SK-N-SH (cell line): Measurements from ENCODE around the gene CDK5RAP2. TPM values are rescaled to one million over a fixed set of nuclear protein-coding genes. Genes with fewer than 3 reads are reported as not detected.

Source experiments
- CTCF ChIA-PET: fragments of 300-600, 350-600 bp; formaldehyde crosslinking; extraction: SDS; loops from one replicate; lab custom pipeline; 2021; lab: Yijun Ruan, JAX
- POLR2A ChIA-PET: fragments of 350-600 bp; sonication (Branson Sonifier 250); formaldehyde crosslinking; extraction: SDS; loops from one replicate; lab custom pipeline; 2020; ENCODE audit warnings: antibody characterized with exemption, inconsistent platforms; lab: Yijun Ruan, JAX
- DNase-seq: peaks from one replicate; pipeline ENCODE4 v3.0.0; 2012
- H2AFZ ChIP-seq: fragments of 200-600 bp; sonication (generic); 2 replicates; pipeline ENCODE4 v1.8.1; 2016; ENCODE audit warnings: antibody characterized with exemption, mild to moderate bottlenecking, low read depth
- H3F3A ChIP-seq: fragments of 200-600 bp; sonication (generic); replicated peaks from 2 replicates; pipeline ENCODE3; 2016; ENCODE audit warnings: antibody characterized with exemption, mild to moderate bottlenecking; ENCODE audit not compliant: insufficient read depth
- H3K27ac ChIP-seq, 2 experiments: fragments of 200-500 bp in 1 of 2; fragments of 200-600 bp in 1 of 2; sonication (Bioruptor generic) in 1 of 2; sonication (generic), shearing (Covaris generic) in 1 of 2; 2 replicates each; pipeline versions ENCODE4 v1.5.1 to v1.6.1; 2014 to 2016; ENCODE audit warnings: low read depth in 2 of 2, inconsistent platforms in 1 of 2, low read length in 1 of 2, mild to moderate bottlenecking in 1 of 2, mixed read lengths in 1 of 2
- H3K27me3 ChIP-seq: fragments of 200-600 bp; sonication (generic), shearing (Covaris generic); 2 replicates; pipeline ENCODE4 v1.6.1; 2016; ENCODE audit warnings: mixed run types; ENCODE audit not compliant: insufficient read depth
- H3K36me3 ChIP-seq, 2 experiments: fragments of 200-500 bp in 1 of 2; fragments of 200-600 bp in 1 of 2; sonication (Bioruptor generic) in 1 of 2; sonication (generic) in 1 of 2; replicated peaks in 1 of 2; 2 replicates each; pipeline versions ENCODE3 to v1.5.1; 2014 to 2016; ENCODE audit warnings: low read length in 1 of 2, mild to moderate bottlenecking in 1 of 2; ENCODE audit not compliant: insufficient read depth in 2 of 2, control insufficient read depth in 1 of 2
- H3K4me1 ChIP-seq, 2 experiments: fragments of 200-500 bp in 1 of 2; fragments of 200-600 bp in 1 of 2; sonication (Bioruptor generic) in 1 of 2; sonication (generic), shearing (Covaris generic) in 1 of 2; 2 replicates each; pipeline versions ENCODE4 v1.5.1 to v1.6.1; 2014 to 2016; ENCODE audit warnings: low read depth in 1 of 2, low read length in 1 of 2, mixed run types in 1 of 2; ENCODE audit not compliant: insufficient read depth in 2 of 2, control insufficient read depth in 1 of 2
- H3K4me2 ChIP-seq: fragments of 200-600 bp; sonication (generic), shearing (Covaris generic); 2 replicates; pipeline ENCODE4 v1.6.1; 2017; ENCODE audit warnings: mixed run types
- H3K4me3 ChIP-seq, 2 experiments: fragments of 200-500 bp in 1 of 2; fragments of 200-600 bp in 1 of 2; sonication (Bioruptor generic) in 1 of 2; sonication (generic), shearing (Covaris generic) in 1 of 2; 2 replicates each; pipeline versions ENCODE4 v1.5.1 to v1.8.1; 2014 to 2016; ENCODE audit warnings: low read depth in 2 of 2, inconsistent platforms in 1 of 2, low read length in 1 of 2, mild to moderate bottlenecking in 1 of 2, mixed read lengths in 1 of 2, moderate library complexity in 1 of 2
- H3K79me2 ChIP-seq: fragments of 200-600 bp; sonication (generic); 2 replicates; pipeline ENCODE4 v1.8.1; 2017; ENCODE audit warnings: mild to moderate bottlenecking; ENCODE audit not compliant: insufficient read depth
- H3K9ac ChIP-seq: fragments of 200-600 bp; sonication (generic); 2 replicates; pipeline ENCODE4 v1.6.1; 2017; ENCODE audit warnings: mixed run types
- H3K9me2 ChIP-seq: fragments of 200-600 bp; sonication (generic); 2 replicates; pipeline ENCODE4 v1.6.1; 2017; ENCODE audit warnings: mixed run types
- H3K9me3 ChIP-seq: fragments of 200-600 bp; sonication (generic); 2 replicates; pipeline ENCODE4 v1.6.1; 2017; ENCODE audit warnings: mixed run types, mild to moderate bottlenecking, moderate library complexity
- H4K20me1 ChIP-seq: fragments of 200-600 bp; sonication (generic); 2 replicates; pipeline ENCODE4 v1.6.1; 2017; ENCODE audit warnings: mild to moderate bottlenecking, mixed run types; ENCODE audit not compliant: insufficient read depth
- CHD2 ChIP-seq: fragments of 150-350 bp; IDR thresholded peaks from 2 replicates; pipeline ENCODE4 v1.6.1; 2018; ENCODE audit warnings: low read length; ENCODE audit not compliant: partially characterized antibody
- ELF1 ChIP-seq: IDR thresholded peaks from 2 replicates; pipeline ENCODE4 v1.4.0; 2012
- EP300 ChIP-seq, 2 experiments: IDR thresholded peaks; 2 replicates each; pipeline versions ENCODE4 v1.4.0 to v1.6.1; 2012; ENCODE audit warnings: borderline replicate concordance in 1 of 2, low read depth in 1 of 2, low read length in 1 of 2
- FOSL2 ChIP-seq: IDR thresholded peaks from 2 replicates; pipeline ENCODE4 v1.4.0; 2012; ENCODE audit warnings: low read depth, mild to moderate bottlenecking, moderate library complexity, borderline replicate concordance
- FOXJ3 ChIP-seq: sonication (generic); formaldehyde crosslinking; IDR thresholded peaks from 2 replicates; pipeline ENCODE4 v1.5.1; 2020; ENCODE audit warnings: mild to moderate bottlenecking, missing genetic modification reagents
- JUND ChIP-seq: IDR thresholded peaks from 2 replicates; pipeline ENCODE4 v1.4.0; 2012
- NFIC ChIP-seq: IDR thresholded peaks from 2 replicates; pipeline ENCODE4 v1.4.0; 2012; ENCODE audit warnings: borderline replicate concordance
- NRF1 ChIP-seq: IDR thresholded peaks from 2 replicates; pipeline ENCODE4 v1.6.1; 2012; ENCODE audit warnings: low read depth, mild to moderate bottlenecking, low read length
- PBX3 ChIP-seq: IDR thresholded peaks from 2 replicates; pipeline ENCODE4; 2012
- POLR2AphosphoS5 ChIP-seq: IDR thresholded peaks from 2 replicates; pipeline ENCODE4 v1.6.1; 2012; ENCODE audit warnings: low read depth, low read length
- REST ChIP-seq: IDR thresholded peaks from 2 replicates; pipeline ENCODE4 v1.6.1; 2012; ENCODE audit warnings: mild to moderate bottlenecking, low read depth, low read length, moderate library complexity
- RFX5 ChIP-seq: IDR thresholded peaks from 2 replicates; pipeline ENCODE4 v1.6.1; 2012; ENCODE audit warnings: mild to moderate bottlenecking, improper control_type of control experiment, low read length
- TCF12 ChIP-seq: IDR thresholded peaks from 2 replicates; pipeline ENCODE4 v1.4.0; 2012
- TEAD4 ChIP-seq: IDR thresholded peaks from 2 replicates; pipeline ENCODE4 v1.4.0; 2012; ENCODE audit warnings: mild to moderate bottlenecking, borderline replicate concordance; ENCODE audit not compliant: insufficient read depth
- WGBS: methylation state at CpG from one replicate; pipeline ENCODE4 v1.1.6; 2017; ENCODE audit warnings: low lambda C conversion rate; 5-methylcytosine and 5-hydroxymethylcytosine counted together
- polyA plus RNA-seq, 3 experiments: library from polyadenylated mRNA; depleted of rRNA; stranded (reverse); fragments of >200 nt; gene quantifications; 2 replicates each; pipeline ENCODE4 v1.2.3, GENCODE V29; 2012

CDK5RAP2 gene
- polyA plus RNA-seq, 1 of the 3 experiments (the other 2 are of a cell fraction): 20.7 TPM

GRCh38 chr9:120394058-120394669, 185.8 kb downstream of the CDK5RAP2 start:
- POLR2A ChIA-PET: no interaction called here
- TF ChIP-seq ELF1 (0 out of 2 replicates have a peak, but pooled peaks have one; percentile 17), POLR2AphosphoS5 (peak; percentile 16; the same call in 1 of the 2 replicates), EP300 (IDR thresholded peaks at IDR 0.05; ENCODE audit: borderline replicate concordance in 1 of 2, low read depth in 1 of 2, low read length in 1 of 2) (peak in 1 of 2 experiments; percentile 48; a peak in 1 of 4 replicates), CHD2 (no peak), NFIC (peak; percentile 86), REST (0 out of 2 replicates have a peak, but pooled peaks have one; percentile 21), TEAD4 (0 out of 2 replicates have a peak, but pooled peaks have one; percentile 20), FOXJ3 (no peak), NRF1 (no peak), TCF12 (peak; percentile 84), JUND (peak; percentile 49), RFX5 (no peak), FOSL2 (peak; percentile 32; the same call in 1 of the 2 replicates), PBX3 (peak; percentile 95)
- H3K27ac ChIP-seq: peak overlapping the region in 1 of 2 experiments; percentile 33; a peak in 1 of 4 replicates
- H2AFZ ChIP-seq: no peak overlapping the region
- WGBS: 69% methylated on average over 13 of the region's 13 CpGs
- H3K9ac ChIP-seq: no peak overlapping the region
- H3K4me2 ChIP-seq: peak overlapping the region; percentile 53; the same call in 1 of the 2 replicates
- H3F3A ChIP-seq: peaks cover 6% of the 10 kb centered on the region
- DNase-seq: no peak
- CTCF ChIA-PET: no interaction called here
- H4K20me1 ChIP-seq: no peaks in the 10 kb centered on the region
- no peaks in the 10 kb centered on the region for H3K27me3 ChIP-seq
- H3K36me3 ChIP-seq: peaks cover 30 to 70% of the 10 kb centered on the region in 2 experiments
- H3K9me3 ChIP-seq: no peaks in the 10 kb centered on the region
- H3K9me2 ChIP-seq: no peaks in the 10 kb centered on the region
- peaks cover 2 to 13% of the 10 kb centered on the region in 2 experiments for H3K4me1 ChIP-seq
- no peaks in the 10 kb centered on the region for H3K79me2 ChIP-seq
- H3K4me3 ChIP-seq: no peak overlapping the region
